Brain pericyte (primary cell): Measurements from ENCODE around the gene PITPNC1.
A peak's percentile ranks its signal among the peaks of the same experiment; 100 is the strongest.
"Not testable (repeated sequence)": the region's sequence is repeated elsewhere in the genome, so short reads cannot be mapped to it uniquely, and the experiment has no call there.

Experiments
- DNase-seq: peaks from one replicate; pipeline ENCODE4 v3.0.0-alpha.2; 2012; ENCODE audit warnings: low read depth, low spot score

PITPNC1 gene

DNA sequence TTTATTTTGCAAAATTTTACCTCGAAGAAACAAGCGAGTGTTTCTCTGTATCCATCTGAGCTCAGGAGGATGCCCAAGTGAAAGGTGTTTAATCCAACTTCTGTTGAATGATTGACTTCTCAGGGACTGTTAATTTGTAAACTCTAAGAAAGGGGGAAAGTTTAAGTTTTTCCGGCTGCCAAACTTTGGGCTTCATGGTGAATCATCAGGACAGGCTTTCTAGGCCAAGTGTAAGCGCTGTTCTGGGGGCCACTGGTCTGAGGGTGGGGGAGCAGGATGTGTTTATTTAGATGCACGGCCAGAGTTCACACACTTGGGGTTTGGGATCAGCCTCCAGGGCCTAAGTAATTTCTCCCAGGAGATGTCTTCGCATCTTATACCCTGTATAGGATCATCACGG is 110.4 kb downstream of the PITPNC1 start:
- DNase-seq = no peak

DNA sequence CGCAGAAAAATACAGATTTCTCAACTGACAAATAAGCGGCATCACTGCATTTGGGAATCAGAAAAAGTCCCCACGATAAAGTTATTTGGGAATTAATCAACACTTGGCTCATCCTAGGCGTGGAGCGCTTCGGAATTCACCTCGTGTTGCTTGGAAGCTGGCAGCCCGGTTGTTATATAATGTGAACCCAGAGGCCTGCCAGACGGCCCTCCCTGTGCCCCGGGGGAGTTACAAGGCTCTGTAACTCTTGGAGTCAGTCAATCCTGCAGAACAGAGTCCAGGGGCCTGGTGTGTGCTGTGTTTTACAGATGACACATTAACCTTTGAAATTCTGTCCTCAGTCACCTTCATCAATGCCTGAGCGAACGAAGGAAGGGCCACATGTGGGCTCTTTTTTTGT is 111.1 kb downstream of the PITPNC1 start:
- no peak for DNase-seq

DNA sequence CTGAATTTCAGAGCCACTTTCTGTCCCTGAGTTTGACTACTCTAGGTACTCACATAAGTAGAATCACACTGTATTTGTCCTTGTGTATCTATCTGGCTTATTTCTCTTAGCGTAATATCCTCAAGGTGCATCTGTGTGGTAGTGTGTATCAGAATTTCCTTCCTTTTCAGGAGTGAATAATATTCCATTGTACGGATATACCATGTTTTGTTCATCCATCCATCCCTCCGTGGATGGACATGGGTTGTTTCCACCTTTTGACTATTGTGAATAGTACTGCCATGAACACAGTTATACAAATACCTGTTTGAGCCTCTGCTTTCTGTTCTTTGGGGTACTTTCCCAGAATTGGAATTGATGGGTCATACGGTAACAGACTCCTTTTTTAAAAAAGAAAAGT is 111.7 kb downstream of the PITPNC1 start:
- DNase-seq = no peak

DNA sequence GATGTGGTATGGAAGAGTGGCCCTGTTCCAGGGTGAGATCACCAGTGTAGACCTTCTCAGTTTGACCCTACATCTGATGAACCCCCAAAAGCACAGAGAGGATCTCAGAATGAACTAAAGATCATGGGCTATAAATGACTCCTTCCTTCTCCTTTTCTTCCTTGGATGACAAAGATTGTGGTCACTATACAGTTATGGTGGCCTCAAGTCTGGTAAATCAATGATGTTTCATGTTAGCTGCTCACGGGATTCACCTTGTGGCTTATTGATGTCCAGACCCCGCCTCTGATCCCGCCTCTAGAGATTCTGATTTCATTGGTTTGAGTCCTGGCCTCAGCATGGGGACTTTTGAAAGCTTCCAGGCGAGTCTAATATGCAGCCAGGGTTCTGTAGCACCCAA is 112.2 kb downstream of the PITPNC1 start:
- no peak for DNase-seq

DNA sequence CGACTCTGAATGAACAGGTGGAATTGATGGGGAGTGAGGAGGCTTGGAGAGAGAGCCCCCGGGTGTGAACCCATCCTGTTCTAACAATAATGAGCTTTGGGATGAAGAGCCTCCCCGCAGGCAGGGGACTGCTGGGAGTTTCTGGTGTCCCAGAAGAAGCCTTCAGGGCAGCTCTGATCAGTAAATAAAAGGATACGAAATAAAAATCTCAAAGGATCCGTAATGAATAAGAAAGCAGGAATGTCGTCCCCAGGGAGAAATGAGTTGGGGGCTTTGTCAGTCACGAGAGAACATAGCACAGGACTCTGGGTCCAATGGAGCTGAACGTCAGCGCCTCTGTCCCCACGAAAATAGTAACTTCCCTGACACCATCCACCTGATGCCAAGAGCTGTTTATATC is 113.4 kb downstream of the PITPNC1 start:
- DNase-seq = peak; percentile 29

DNA sequence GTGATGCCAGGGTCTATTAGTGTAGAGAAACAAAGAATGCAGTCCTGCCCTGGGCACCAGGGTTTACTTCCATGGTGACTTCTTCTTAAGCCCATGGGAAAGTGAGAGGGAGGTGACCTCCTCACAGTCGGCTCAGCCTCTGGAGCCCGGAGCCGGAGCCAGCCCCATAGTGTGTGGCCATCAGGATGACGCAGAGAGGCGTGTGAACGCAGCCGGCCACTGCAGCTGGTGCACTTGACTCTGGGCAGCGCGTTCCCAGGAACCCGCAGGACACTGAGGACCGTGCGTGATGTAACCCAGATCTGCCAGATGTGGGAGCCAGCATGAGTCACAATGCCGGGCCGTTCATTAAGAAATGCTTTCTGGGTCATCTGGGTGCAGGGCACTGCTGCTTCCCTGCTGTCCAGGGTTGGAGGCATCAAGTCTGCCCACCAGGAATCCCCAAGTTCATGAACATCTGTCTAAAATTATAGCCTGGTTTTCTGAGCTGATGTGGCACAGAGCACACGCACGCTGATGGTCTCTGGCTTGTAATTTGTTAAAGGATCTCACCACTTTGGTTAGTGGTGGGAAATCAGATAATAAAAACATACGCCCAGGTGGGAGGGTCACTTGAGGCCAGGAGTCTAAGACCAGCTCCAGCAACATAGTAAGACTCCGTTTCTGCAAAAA is 114.1 kb downstream of the PITPNC1 start:
- DNase-seq = peak; percentile 100

DNA sequence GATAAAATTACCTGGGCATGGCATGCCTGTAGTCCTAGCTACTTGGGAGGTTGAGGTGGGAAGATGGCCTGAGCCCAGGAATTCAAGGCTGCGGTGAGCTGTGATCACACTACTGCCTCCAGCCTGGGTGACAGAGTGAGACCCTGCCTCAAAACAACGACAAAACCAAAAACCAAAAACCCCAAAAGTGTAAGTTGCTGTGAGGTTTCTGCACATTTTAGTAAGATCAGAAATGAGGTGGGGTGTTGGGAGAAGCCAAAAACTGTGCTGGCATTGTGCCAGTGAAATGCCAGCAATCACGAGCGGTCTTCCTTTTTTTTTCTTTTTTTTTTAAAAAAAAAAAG is 114.6 kb downstream of the PITPNC1 start:
- no peak for DNase-seq

DNA sequence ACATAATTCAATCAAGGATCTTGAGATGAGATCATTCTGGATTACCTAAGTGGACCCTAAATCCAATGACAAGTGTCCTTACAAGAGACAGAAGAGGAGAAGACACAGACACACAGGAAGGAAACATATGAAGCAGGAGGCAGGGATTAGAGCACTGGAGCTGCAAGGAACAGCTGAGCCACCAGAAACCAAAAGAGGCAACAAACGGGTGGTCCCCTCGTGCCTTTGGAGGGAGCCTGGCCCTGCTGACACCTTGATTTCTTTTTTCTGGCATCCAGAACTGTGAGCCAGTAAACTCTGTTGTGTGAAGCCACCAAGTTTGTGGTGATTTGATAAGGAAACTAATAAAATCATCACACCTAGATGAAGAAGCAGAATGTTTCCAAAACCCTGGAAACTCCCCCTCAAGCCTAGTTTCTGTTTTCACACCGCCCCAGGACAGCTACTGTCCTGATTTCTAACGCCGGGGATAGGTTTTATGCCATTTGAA is 115.2 kb downstream of the PITPNC1 start:
- DNase-seq = no peak

DNA sequence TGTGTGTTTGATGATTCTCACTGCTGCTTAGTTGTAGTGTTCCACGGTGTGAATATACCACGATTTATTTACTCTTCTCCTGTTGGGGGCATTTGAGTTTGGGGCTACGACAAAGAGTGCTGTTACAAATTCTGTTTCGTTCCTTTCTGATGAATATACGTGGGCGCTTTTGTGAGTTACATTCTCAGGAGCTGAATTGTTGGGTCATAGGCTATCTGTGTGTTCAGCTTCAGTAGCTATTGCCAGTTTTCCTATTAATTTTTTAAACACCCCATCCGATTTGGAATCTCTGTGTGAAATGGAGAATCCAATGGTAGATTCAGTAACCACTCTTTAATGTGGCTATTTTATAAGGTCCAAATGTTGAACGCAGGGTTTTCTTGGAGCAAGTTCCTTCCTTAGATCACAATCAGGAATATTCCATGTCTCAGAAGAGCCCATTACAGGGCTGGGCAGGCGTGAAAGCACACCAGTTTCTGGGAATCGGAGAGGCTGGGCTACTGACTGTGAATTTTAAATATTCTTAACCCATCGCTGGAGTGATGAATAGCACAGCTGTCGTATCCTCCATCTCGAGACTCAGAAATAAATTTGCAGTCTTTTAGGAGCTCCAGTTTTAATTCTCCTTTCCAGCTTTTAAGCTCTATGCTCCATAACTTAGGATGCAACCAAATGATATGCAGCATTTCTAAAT is 115.9 kb downstream of the PITPNC1 start:
- DNase-seq = no peak

DNA sequence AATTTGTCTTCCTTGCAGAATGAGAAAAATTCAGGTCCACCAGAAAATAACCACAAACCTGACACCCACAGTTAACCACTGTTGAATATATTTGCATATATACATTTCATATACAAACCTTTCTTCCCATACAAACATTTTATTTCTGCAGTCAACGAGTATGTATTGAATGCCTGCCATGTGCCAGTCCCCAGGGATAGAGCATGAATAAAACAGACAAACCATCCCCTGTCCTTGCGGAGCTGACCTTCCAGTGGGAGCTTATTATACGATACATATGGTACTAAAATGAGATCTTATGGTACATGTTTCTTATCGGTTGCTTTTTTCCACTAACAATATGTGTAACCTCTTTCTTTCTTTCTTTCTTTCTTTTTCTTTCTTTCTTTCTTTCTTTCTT is 116.7 kb downstream of the PITPNC1 start:
- no peak for DNase-seq

DNA sequence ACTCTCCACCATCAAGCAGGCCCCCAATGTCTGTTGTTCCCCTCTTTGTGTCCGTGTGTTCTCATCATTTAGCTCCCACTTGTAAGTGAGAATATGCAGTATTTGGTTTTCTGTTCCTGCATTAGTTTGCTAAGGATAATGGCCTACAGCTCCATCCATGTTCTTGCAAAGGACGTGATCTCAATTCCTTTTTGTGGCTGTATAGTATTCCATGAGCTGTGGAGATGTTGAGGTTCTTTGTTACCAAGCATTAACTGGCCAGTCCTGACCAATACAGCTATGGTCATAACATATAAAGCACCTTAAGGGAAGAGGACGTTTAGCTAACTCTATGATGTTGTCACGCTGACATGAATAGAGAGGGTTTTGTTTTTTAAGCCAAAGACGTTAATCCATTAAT is 118.5 kb downstream of the PITPNC1 start:
- not testable (repeated sequence) for DNase-seq

DNA sequence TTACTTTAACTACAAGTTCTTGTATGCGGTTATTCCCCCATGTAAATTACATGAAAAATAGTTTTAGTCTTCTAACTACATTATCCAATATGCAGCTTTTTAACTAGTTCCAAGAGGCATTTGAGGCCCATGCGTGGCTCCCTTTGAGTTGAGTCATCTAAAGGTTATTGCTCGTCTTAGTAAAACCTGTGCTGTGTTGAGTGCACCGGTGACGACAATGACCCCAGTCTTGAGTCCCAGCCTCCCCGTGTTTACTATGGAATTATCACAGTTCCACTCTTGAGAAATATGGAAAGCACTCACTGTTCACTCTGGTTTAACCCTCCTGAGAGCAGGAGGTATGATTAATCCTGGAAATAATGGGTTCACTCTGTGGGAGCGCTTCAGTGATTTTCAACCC is 119.2 kb downstream of the PITPNC1 start:
- DNase-seq = no peak

DNA sequence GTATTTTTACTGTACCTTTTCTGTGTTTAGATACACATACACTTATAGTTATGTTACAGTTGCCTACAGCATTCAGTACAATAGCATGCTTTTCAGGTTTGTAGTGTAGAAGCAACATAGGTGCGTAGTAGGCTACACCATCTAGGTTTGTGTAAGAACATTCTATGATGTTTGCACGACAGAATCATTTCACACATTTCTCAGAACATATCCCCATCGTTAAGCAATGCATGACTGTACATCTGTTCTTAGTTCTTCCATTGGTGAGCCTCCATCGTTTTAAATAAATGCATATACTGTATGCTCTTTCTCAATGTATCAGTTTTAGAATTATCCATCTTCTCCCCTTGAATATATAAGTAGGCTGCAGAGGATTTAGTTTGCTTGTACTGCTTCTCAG is 122.6 kb downstream of the PITPNC1 start:
- no peak for DNase-seq

DNA sequence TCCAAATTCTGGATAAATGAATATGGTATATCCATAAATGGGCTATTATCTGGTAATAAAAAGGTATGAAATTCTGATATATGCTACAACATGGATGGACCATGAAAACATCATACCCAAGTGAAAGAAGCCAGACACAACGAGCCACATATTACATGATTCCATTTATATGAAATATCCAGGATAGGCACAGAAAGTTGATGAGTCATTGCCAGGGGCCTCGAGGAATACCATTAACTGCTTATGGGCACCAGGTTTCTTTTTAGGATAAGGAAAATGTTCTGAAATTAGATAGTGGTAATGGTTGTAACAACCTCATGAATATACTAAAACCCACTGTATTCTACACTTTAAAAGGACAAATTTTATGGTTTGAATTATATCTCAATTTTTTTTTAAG is 123.2 kb downstream of the PITPNC1 start:
- no peak for DNase-seq

DNA sequence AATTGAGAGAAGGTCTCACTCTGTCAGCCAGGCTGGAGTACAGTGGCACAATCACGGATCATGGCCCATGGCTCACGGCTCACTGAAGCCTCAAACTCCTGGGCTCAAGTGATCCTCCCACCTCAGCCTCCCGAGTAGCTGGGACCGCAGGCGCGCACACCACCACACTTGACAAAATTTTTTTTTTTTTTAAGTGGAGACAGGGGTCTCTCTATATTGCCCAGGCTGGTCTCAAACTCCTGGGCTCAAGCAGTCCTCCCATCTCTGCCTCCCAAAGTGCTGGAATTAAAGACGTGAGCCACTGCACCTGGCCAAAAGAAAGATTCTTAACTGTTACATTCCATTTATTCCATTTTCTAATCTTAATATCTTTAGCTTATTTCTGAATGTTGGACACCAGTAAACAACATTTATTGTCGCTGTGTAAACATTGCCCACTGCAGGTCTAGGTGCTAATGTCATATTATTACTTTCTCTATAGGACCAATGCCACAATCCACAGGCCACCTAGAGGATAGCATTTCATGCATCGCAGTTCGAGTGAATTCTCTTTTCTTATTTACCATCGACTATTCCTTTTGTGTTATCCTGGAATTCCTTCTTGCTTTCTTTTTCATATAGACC is 123.7 kb downstream of the PITPNC1 start:
- no peak for DNase-seq

DNA sequence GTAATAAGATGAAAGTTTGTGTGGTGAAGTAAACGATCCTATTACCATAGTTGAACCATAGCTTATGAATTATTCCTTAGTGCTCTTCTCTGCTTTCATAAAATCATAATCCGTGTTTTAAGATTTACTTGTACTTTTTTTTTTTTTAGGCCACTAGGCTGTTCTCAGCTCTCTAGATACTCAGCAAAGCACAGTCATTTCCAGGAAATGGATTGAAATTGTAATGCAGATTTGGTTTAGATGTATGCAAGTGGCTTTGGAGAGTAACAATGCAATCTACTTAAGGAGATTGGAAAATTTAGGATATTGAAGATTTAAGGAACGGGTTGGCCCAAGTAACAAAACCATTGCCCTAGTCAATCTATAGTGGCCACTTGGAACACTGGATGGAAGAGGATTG is 125.1 kb downstream of the PITPNC1 start:
- DNase-seq = no peak

DNA sequence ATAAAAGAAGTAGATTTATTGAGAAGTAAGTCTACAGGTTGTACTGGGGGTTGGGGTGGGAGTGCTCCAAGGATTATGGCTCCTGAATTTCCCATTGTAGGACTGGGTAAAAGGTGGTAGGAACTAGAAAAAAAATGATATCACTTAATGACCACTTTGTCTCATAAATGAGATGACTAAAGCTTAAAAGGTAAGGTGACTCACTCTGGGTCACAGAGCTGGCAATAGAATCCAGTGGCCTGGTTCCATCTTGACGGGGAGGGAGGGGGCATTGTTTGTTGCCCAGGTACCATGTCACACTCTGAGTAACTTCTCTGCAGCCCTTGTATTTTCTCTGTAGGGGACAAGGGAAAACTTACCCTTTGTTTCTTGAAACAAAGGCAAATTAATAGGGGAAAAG is 126.1 kb downstream of the PITPNC1 start:
- no peak for DNase-seq

DNA sequence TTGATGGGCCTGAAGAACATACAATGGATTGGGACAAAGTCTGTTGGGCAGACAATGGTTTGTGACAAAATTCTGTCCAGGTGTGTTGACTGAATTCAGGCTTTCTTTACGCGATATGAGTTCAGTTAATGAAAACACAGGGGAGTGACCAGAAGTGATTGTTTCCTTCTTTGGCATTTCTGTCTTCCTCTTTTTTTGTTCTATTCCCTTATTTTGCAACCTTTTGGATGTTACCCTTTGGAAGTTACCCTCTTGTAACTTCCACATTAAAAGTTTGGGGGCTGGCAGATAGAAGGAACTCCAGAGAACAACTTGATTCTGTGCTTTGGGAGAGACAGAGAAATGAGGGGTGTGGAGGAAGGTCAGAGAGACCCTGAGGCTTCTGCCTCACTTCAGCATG is 126.7 kb downstream of the PITPNC1 start:
- DNase-seq = no peak

DNA sequence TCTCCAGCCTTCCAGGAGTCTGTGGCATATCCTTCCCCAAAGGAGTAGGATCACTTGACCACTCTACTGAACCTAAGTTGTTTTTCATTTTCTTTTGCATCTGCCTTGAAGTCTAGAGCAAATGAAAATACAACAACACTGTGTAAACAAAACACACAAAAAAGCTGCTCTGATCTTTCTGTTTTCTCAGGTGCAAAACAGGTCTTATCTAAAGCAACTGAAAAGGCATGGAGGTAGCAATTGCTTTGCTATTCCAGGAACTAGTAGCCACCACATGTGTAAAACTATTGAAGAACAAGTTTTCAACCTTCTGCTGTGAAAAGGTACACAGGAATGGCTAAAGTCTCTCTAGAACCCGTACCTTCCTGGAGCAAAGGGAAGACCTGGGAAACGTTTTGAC is 127.1 kb downstream of the PITPNC1 start:
- no peak for DNase-seq

DNA sequence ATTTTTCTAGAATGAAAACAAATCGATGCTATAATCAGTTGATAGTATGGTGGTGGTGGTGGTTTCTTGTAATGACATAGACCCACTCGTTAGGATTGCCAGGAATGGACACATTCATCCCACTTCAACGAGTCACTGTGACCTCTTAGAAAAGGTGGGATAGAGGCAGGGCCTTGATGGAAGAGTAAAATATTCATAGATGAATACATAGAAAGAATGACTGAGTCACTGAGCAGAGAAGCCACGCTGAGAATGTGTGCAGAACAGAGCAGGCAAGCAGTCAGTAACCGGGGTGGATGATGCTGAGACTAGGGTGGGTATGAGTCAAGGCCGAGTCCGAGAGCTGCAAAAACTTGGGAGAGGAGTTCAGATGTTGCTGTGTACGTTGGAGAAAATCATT is 129.9 kb downstream of the PITPNC1 start:
- no peak for DNase-seq

DNA sequence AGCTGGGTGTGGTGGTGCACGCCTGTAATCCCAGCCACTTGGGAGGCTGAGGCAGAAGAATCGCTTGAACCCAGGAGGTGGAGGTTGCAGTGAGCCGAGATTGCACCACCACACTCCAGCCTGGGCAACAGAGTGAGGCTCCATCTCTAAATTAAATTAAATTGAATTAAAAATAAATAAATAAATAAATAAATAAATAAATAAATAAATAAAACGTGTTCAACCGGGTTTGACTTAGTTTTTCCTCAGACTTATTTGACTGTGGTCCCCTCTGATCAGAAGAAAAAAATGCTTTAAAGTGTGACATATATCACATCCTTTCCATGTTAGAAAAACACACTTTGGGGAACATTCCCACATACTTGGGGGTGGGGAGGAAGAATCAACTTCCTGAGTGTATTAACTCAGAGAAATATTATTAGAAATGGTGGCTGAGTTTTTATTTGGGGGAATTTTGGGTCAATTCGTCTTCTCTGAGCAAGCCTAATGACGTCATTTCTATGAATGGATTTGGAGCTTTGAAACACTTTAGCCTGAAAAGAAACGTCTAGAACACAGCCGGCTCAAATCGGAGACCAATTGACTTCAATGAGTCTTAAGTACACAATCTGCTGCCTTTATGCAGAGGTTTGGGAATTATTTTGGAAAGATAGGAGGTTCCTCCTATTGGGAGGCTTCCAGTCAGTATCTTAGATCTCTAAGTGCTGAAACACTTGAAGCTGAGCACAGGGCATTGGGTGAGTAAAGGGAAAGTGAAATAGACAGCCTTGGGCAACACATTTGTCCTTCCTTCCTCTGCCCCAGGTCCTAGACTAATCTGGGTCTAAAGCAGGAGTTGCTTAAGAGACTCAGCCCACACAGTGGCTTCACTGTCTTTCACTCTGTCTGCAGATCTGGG is 132.6 kb downstream of the PITPNC1 start:
- no peak for DNase-seq

DNA sequence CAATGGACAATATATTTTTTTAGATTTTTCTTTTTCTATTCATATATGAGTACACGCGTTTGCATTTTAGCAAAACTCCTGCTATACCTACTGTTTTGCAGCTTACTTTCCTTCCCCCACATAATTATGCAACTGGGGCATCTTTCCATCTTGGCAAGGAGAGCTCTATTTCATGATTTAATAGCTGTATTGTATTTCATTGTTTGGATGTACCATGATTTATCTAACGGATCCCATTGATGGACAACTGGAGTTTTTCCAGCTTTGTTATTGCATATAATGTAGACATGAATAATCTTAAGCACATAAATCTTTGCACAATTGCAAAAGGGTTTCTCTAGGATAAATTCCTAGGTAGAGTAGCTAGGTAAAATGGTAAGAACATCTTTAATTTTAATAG is 133.9 kb downstream of the PITPNC1 start:
- DNase-seq = no peak
